Right lobe of liver (tissue), 6 donors: ENCODE results near the gene NOS2. TPM values are rescaled to one million over a fixed set of nuclear protein-coding genes. Genes with fewer than 3 reads are reported as not detected.
"Not testable (repeated sequence)": the region's sequence is repeated elsewhere in the genome, so short reads cannot be mapped to it uniquely, and the experiment has no call there.

Source experiments
- ATAC-seq, 4 donors: fragments of 200-7000 bp; cut with Tn5 transposase; one replicate each; pipeline ENCODE4 v1.9.1; 2020; ENCODE audit warnings: mild to moderate bottlenecking in 4 of 4, moderate library complexity in 4 of 4
- DNase-seq, 3 donors: peaks; one replicate each; pipeline ENCODE4 v3.0.0-alpha.2; 2020
- H3K27ac ChIP-seq, 3 donors: fragments of 200-600 bp; one replicate each; pipeline ENCODE4 v1.8.0; 2022
- H3K27me3 ChIP-seq, 2 donors: fragments of 200-600 bp; one replicate each; pipeline ENCODE4 v1.8.0; 2022
- H3K36me3 ChIP-seq, 4 donors: fragments of 200-600 bp; sonication (generic) in 1 of 4; one replicate each; pipeline versions ENCODE4 v1.5.1 to v1.8.0; 2017 to 2022; ENCODE audit warnings: control low read depth in 1 of 4
- H3K4me1 ChIP-seq, 4 donors: fragments of 200-600 bp; sonication (generic) in 1 of 4; one replicate each; pipeline versions ENCODE4 v1.5.1 to v1.8.0; 2017 to 2022; ENCODE audit warnings: control low read depth in 1 of 4
- H3K4me3 ChIP-seq, 3 donors: fragments of 200-600 bp; one replicate each; pipeline ENCODE4 v1.8.0; 2022
- H3K9me3 ChIP-seq, 4 donors: fragments of 200-600 bp; sonication (generic) in 1 of 4; one replicate each; pipeline versions ENCODE4 v1.5.1 to v1.8.0; 2017 to 2022; ENCODE audit warnings: control low read depth in 1 of 4
- CTCF ChIP-seq, 4 donors: fragments of 200-600 bp in 3 of 4; fragments of 450-650 bp in 1 of 4; IDR thresholded peaks; one replicate each; pipeline versions ENCODE4 v1.5.1 to v1.8.0; 2016 to 2022; ENCODE audit warnings: antibody characterized with exemption in 4 of 4, mild to moderate bottlenecking in 2 of 4
- POLR2A ChIP-seq: fragments of 450-650 bp; IDR thresholded peaks from one replicate; pipeline ENCODE4 v1.6.1; 2017; ENCODE audit warnings: antibody characterized with exemption, mild to moderate bottlenecking
- WGBS: methylation state at CpG from one replicate; pipeline ENCODE4 v1.1.6; 2018; ENCODE audit warnings: low coverage, low lambda C conversion rate; ENCODE audit not compliant: insufficient coverage; ENCODE audit errors: missing lambda C conversion rate; 5-methylcytosine and 5-hydroxymethylcytosine counted together
- intact Hi-C, 2 donors: fragments of 100-400 bp; cut with DNase I; formaldehyde crosslinking; loops; one replicate each; pipeline versions ENCODE4 v1.11.2 to v1.14.1; 2022
- total RNA-seq, 6 experiments: library from RNA; depleted of rRNA in 2 of 6; stranded (reverse); fragments of >200 nt in 2 of 6; fragmentation: NEBNext Ultra II Directional in 3 of 6; extraction: Animal tissue kit (Norgen Biotek cat#: 25700) in 3 of 6; gene quantifications; one replicate each; pipeline versions ENCODE4 v1.1.0 to v1.2.4, GENCODE V29; 2016 to 2023
- donor health status: DM: no; HTN: yes; CAD: no.
- donor health status: DM: no; HTN: no; CAD: no.
- donor health status: DM: no; HTN: no; CAD: no.
- donor health status: DM: no; HTN: yes; CAD: no.
- donor health status: DM: no; HTN: yes; CAD: no.

NOS2 gene
- total RNA-seq, 6 experiments from 2014 or later, result 0.07 to 0.09 TPM; not detected in 4

GRCh38 chr17:27751622-27752490 is 48.5 kb downstream of the NOS2 start:
- Histone ChIP-seq H3K27me3 (no peaks in the 10 kb centered on the region), H3K36me3 (no peaks in the 10 kb centered on the region), H3K27ac (no peak overlapping the region), H3K4me1 (no peaks in the 10 kb centered on the region), H3K4me3 (no peak overlapping the region), H3K9me3 (no peaks in the 10 kb centered on the region)
- DNase-seq (no peak), ATAC-seq (no peak)
- intact Hi-C loops, result loop anchor here in 1 of 2 donors (5.0 to 10.0 kb wide), 2 partner anchors 87 to 145 kb away; no protein-coding TSS in a partner anchor
- 80% methylated on average over 15 of the region's 19 CpGs for WGBS
- TF ChIP-seq CTCF (IDR thresholded peaks at IDR 0.05) (no peak), POLR2A (no peak)

- H3K4me1 ChIP-seq, result no peaks in the 10 kb centered on the region
- TF ChIP-seq POLR2A (no peak), CTCF (IDR thresholded peaks at IDR 0.05) (no peak)
- DNase-seq (no peak), ATAC-seq (no peak)
- no peaks in the 10 kb centered on the region for H3K27me3 ChIP-seq
- no peaks in the 10 kb centered on the region for H3K9me3 ChIP-seq
- H3K27ac ChIP-seq, result no peak overlapping the region
- H3K4me3 ChIP-seq, result no peak overlapping the region
- H3K36me3 ChIP-seq, result no peaks in the 10 kb centered on the region
- 78% methylated on average over 4 of the region's 8 CpGs for WGBS
- intact Hi-C loops, result loop anchor here in 1 of 2 donors (5.0 to 10.0 kb wide), 2 partner anchors 86 to 144 kb away; no protein-coding TSS in a partner anchor
Observed at GRCh38 chr17:27751166-27751565, 49.2 kb downstream of the NOS2 start.

GRCh38 chr17:27749562-27750150 is 50.7 kb downstream of the NOS2 start:
- ATAC-seq, H3K27me3 ChIP-seq, DNase-seq, H3K9me3 ChIP-seq, H3K4me3 ChIP-seq, H3K36me3 ChIP-seq, H3K4me1 ChIP-seq, H3K27ac ChIP-seq: not testable (repeated sequence)
- WGBS, result 81% methylated on average over 5 of the region's 15 CpGs
- intact Hi-C loops, result loop anchor here in 1 of 2 donors (5.0 to 10.0 kb wide), 2 partner anchors 85 to 142 kb away; no protein-coding TSS in a partner anchor

- no peaks in the 10 kb centered on the region for H3K27me3 ChIP-seq
- 51% methylated on average over 5 of the region's 5 CpGs for WGBS
- intact Hi-C loops, result no loop called here
- no peak overlapping the region for H3K27ac ChIP-seq
- H3K4me3 ChIP-seq, result no peak overlapping the region
- ATAC-seq (no peak), DNase-seq (no peak)
- no peaks in the 10 kb centered on the region for H3K4me1 ChIP-seq
- TF ChIP-seq POLR2A (no peak), CTCF (IDR thresholded peaks at IDR 0.05) (no peak)
- H3K9me3 ChIP-seq, result no peaks in the 10 kb centered on the region
- no peaks in the 10 kb centered on the region for H3K36me3 ChIP-seq
Observed at GRCh38 chr17:27748360-27748825, 51.9 kb downstream of the NOS2 start.
